ENCODE data around the gene LEMD1. TPM values are rescaled to one million over a fixed set of nuclear protein-coding genes. Genes with fewer than 3 reads are reported as not detected.
A peak's percentile ranks its signal among the peaks of the same experiment; 100 is the strongest.

Gene LEMD1
- 1 to 10 TPM; 3.3 to 3.9 (median 3.6) TPM for polyA plus RNA-seq (ENCODE audit: insufficient read length in 3 of 3)

GRCh38 chr1:205421798-205422197 is at the start of gene LEMD1:
TSS of gene LEMD1 (minus strand) at chr1:205422056. CDS start at chr1:205420536, 1,520 bp downstream.
- DNase-seq (ENCODE audit: low read depth in 3 of 3, low spot score in 2 of 3): no peak

GRCh38 chr1:205470131-205470530 is 48.3 kb upstream of the LEMD1 start:
- DNase-seq (ENCODE audit: low read depth in 3 of 3, low spot score in 2 of 3): no peak

GRCh38 chr1:205466595-205467220 is 44.9 kb upstream of the LEMD1 start:
- DNase-seq (ENCODE audit: low read depth in 3 of 3, low spot score in 2 of 3): no peak

GRCh38 chr1:205465392-205465791 is 43.5 kb upstream of the LEMD1 start:
- DNase-seq (ENCODE audit: low read depth in 3 of 3, low spot score in 2 of 3): no peak

GRCh38 chr1:205458777-205459566 is 37.1 kb upstream of the LEMD1 start:
- DNase-seq (ENCODE audit: low read depth in 3 of 3, low spot score in 2 of 3): no peak

GRCh38 chr1:205456868-205457745 is 35.3 kb upstream of the LEMD1 start:
- no peak for DNase-seq (ENCODE audit: low read depth in 3 of 3, low spot score in 2 of 3)

GRCh38 chr1:205456383-205456867 is 34.6 kb upstream of the LEMD1 start:
- no peak for DNase-seq (ENCODE audit: low read depth in 3 of 3, low spot score in 2 of 3)

GRCh38 chr1:205455581-205456382 is 33.9 kb upstream of the LEMD1 start, which contains the start of gene BLACAT1:
TSS of gene BLACAT1 (minus strand) at chr1:205456045.
- DNase-seq (ENCODE audit: low read depth in 3 of 3, low spot score in 2 of 3): no peak

- no peak for DNase-seq (ENCODE audit: low read depth in 3 of 3, low spot score in 2 of 3)
Measured at GRCh38 chr1:205454903-205455335, 33.1 kb upstream of the LEMD1 start.

- no peak for DNase-seq (ENCODE audit: low read depth in 3 of 3, low spot score in 2 of 3)
Measured at GRCh38 chr1:205453466-205453865, 31.6 kb upstream of the LEMD1 start.

GRCh38 chr1:205452933-205453332 is 31.1 kb upstream of the LEMD1 start:
- no peak for DNase-seq (ENCODE audit: low read depth in 3 of 3, low spot score in 2 of 3)

- no peak for DNase-seq (ENCODE audit: low read depth in 3 of 3, low spot score in 2 of 3)
Measured at GRCh38 chr1:205452364-205452763, 30.5 kb upstream of the LEMD1 start.

- DNase-seq (ENCODE audit: low read depth in 3 of 3, low spot score in 2 of 3): no peak
Measured at GRCh38 chr1:205451759-205452164, 29.9 kb upstream of the LEMD1 start.

GRCh38 chr1:205451202-205451601 is 29.3 kb upstream of the LEMD1 start:
- no peak for DNase-seq (ENCODE audit: low read depth in 3 of 3, low spot score in 2 of 3)

- DNase-seq (ENCODE audit: low read depth in 3 of 3, low spot score in 2 of 3): no peak
Measured at GRCh38 chr1:205450448-205450847, 28.6 kb upstream of the LEMD1 start.

GRCh38 chr1:205449750-205450443 is 28.0 kb upstream of the LEMD1 start:
- DNase-seq (ENCODE audit: low read depth in 3 of 3, low spot score in 2 of 3): peak in 1 of 3 donors; percentile 65

- no peak for DNase-seq (ENCODE audit: low read depth in 3 of 3, low spot score in 2 of 3)
Measured at GRCh38 chr1:205449254-205449749, 27.4 kb upstream of the LEMD1 start.

- DNase-seq (ENCODE audit: low read depth in 3 of 3, low spot score in 2 of 3): no peak
Measured at GRCh38 chr1:205448540-205449253, 26.8 kb upstream of the LEMD1 start.
